GM12878 (cell line): Measurements from ENCODE around the gene SEMA4G. TPM values are rescaled to one million over a fixed set of nuclear protein-coding genes. Genes with fewer than 3 reads are reported as not detected.
A peak's percentile ranks its signal among the peaks of the same experiment; 100 is the strongest.

ENCODE experiments used
- CHD2 ChIP-seq: IDR thresholded peaks from 2 replicates; pipeline ENCODE4 v1.6.1; 2011; ENCODE audit warnings: low read depth, low read length, improper control_type of control experiment, borderline replicate concordance
- CTCF ChIP-seq, 3 experiments: IDR thresholded peaks in 2 of 3; conservative IDR thresholded peaks in 1 of 3; 2 replicates each; pipeline ENCODE4 v1.5.1; 2011; ENCODE audit warnings: low read depth in 3 of 3, low read length in 3 of 3, mild to moderate bottlenecking in 3 of 3, control low read depth in 2 of 3, moderate library complexity in 2 of 3, inconsistent platforms in 1 of 3, mixed read lengths in 1 of 3; ENCODE audit not compliant: control insufficient read depth in 2 of 3, insufficient read depth in 1 of 3; ENCODE audit errors: extremely low read depth in 1 of 3
- IKZF2 ChIP-seq, 2 experiments: fragments of 450-650 bp; IDR thresholded peaks; 2 replicates each; pipeline ENCODE4 v1.6.1; 2017; ENCODE audit warnings: mild to moderate bottlenecking in 2 of 2, moderate library complexity in 2 of 2
- MEF2A ChIP-seq: IDR thresholded peaks from 2 replicates; pipeline ENCODE4 v1.6.1; 2011; ENCODE audit warnings: low read depth, mild to moderate bottlenecking, low read length, moderate library complexity; ENCODE audit not compliant: insufficient read depth
- MTA2 ChIP-seq: fragments of 450-650 bp; IDR thresholded peaks from 2 replicates; pipeline ENCODE4 v1.6.1; 2016; ENCODE audit warnings: low read depth, mild to moderate bottlenecking, moderate library complexity
- NBN ChIP-seq: fragments of 450-650 bp; IDR thresholded peaks from 2 replicates; pipeline ENCODE4 v1.6.1; 2016
- NFYB ChIP-seq: IDR thresholded peaks from 2 replicates; pipeline ENCODE4 v1.6.1; 2011; ENCODE audit warnings: low read depth, mild to moderate bottlenecking, low read length, improper control_type of control experiment, moderate library complexity; ENCODE audit not compliant: insufficient read depth
- polyA plus RNA-seq, 11 experiments: library from polyadenylated mRNA; depleted of rRNA in 4 of 11; unstranded in 6 of 11; stranded (reverse) in 5 of 11; fragments of >200 nt; fragmentation: Nextera tagmentation in 4 of 11; fragmentation: Illumina TruSeq in 1 of 11; extraction: Ambion mirVana in 4 of 11; extraction: Trizol in 1 of 11; gene quantifications; 1 replicate in 1 of 11; 2 replicates in 10 of 11; pipeline versions ENCODE4 v1.2.1 to v1.2.3, GENCODE V29; 2011 to 2016; ENCODE audit warnings: inconsistent platforms in 2 of 11, missing spikeins in 2 of 11, low read depth in 1 of 11
- total RNA-seq, 4 experiments: library from RNA; depleted of rRNA in 3 of 4; stranded (reverse); fragments of >200 nt in 3 of 4; fragmentation: Illumina TruSeq in 1 of 4; extraction: Trizol in 1 of 4; gene quantifications; 2 replicates each; pipeline versions ENCODE4 v1.2.1 to v1.2.3, GENCODE V29; 2013 to 2021
- TF ChIP-seq, protein P1 (sequence below): IDR thresholded peaks from 2 replicates; pipeline ENCODE4 v1.6.1; 2012; ENCODE audit warnings: low read depth, low read length, improper control_type of control experiment

The SEMA4G gene
- total and polyA plus RNA-seq, 10 of the 15 experiments (the other 5 are each of a cell fraction or from before 2014, with no cell fraction given) = 0.09 to 2.3 (median 0.44) TPM; not detected in 4

GRCh38 chr10:101012525-101013364, 43.4 kb downstream of the SEMA4G start (continued):
- TF ChIP-seq, protein P1, sequence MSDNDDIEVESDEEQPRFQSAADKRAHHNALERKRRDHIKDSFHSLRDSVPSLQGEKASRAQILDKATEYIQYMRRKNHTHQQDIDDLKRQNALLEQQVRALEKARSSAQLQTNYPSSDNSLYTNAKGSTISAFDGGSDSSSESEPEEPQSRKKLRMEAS = peak; percentile 16; the same call in 1 of the 2 replicates
- TF ChIP-seq IKZF2 (IDR thresholded peaks at IDR 0.05) (peak; percentile 60 to 85; a peak in 2 of 4 replicates), CTCF (IDR thresholded peaks at IDR 0.05 in 2 of 3, conservative IDR thresholded peaks at IDR 0.05 in 1 of 3; ENCODE audit: control insufficient read depth in 2 of 3, extremely low read depth in 1 of 3, insufficient read depth in 1 of 3, low read depth in 3 of 3, low read length in 3 of 3) (peak; percentile 82 to 96 (median 92); a peak in 5 of 6 replicates), MTA2 (peak; percentile 24; the same call in 1 of the 2 replicates), NBN (0 out of 2 replicates have a peak, but pooled peaks have one; percentile 49), MEF2A (0 out of 2 replicates have a peak, but pooled peaks have one; percentile 14), CHD2 (0 out of 2 replicates have a peak, but pooled peaks have one; percentile 18), NFYB (no peak)
